K562 (cell line): ENCODE measurements around the gene RBM18. TPM values are rescaled to one million over a fixed set of nuclear protein-coding genes. Genes with fewer than 3 reads are reported as not detected.

Source experiments
- HMGXB4 ChIP-seq: sonication (generic); formaldehyde crosslinking; IDR thresholded peaks from 2 replicates; pipeline ENCODE4 v1.8.1; 2023; ENCODE audit warnings: mild to moderate bottlenecking, missing genetic modification reagents
- HNRNPL ChIP-seq: fragments of 200-400 bp; formaldehyde crosslinking; IDR thresholded peaks from 2 replicates; pipeline ENCODE4 v1.6.1; 2017; ENCODE audit warnings: low read depth, mild to moderate bottlenecking, low read length
- POLR2G ChIP-seq: fragments of 200-400 bp; formaldehyde crosslinking; IDR thresholded peaks from 2 replicates; pipeline ENCODE4 v1.6.1; 2017; ENCODE audit warnings: low read depth, mild to moderate bottlenecking, antibody characterized with exemption, low read length, moderate library complexity
- SIRT6 ChIP-seq: IDR thresholded peaks from one replicate; pipeline ENCODE4 v1.6.1; 2012; ENCODE audit warnings: low read depth, mild to moderate bottlenecking, control low read depth, inconsistent platforms, low read length, moderate library complexity
- SMARCC2 ChIP-seq: fragments of 450-650 bp; IDR thresholded peaks from 2 replicates; pipeline ENCODE4 v1.6.1; 2017; ENCODE audit warnings: antibody characterized with exemption, moderate library complexity, mild to moderate bottlenecking, low read depth
- SNRNP70 ChIP-seq: fragments of 200-400 bp; formaldehyde crosslinking; optimal IDR thresholded peaks from 2 replicates; pipeline ENCODE3; 2017; ENCODE audit warnings: low read depth, low read length
- TCF7 ChIP-seq: sonication (generic); IDR thresholded peaks from 2 replicates; pipeline ENCODE4 v1.6.1; 2016; ENCODE audit warnings: antibody characterized with exemption, borderline replicate concordance
- THAP7 ChIP-seq: fragments of 250-450 bp; sonication (Bioruptor Pico); IDR thresholded peaks from 2 replicates; pipeline ENCODE4 v1.5.0; 2021
- ZNF263 ChIP-seq: sonication (generic); formaldehyde crosslinking; IDR thresholded peaks from 2 replicates; pipeline ENCODE4 v1.8.0; 2022; ENCODE audit warnings: mild to moderate bottlenecking, missing genetic modification reagents, borderline replicate concordance
- ZNF512 ChIP-seq: IDR thresholded peaks from 2 replicates; pipeline ENCODE4 v1.6.1; 2016; ENCODE audit warnings: missing genetic modification characterization, missing compliant biosample characterization
- ZNF551 ChIP-seq: fragments of 250-450 bp; sonication (Bioruptor Pico); IDR thresholded peaks from 2 replicates; pipeline ENCODE4 v1.5.0; 2021; ENCODE audit warnings: mild to moderate bottlenecking, moderate library complexity
- ZNF639 ChIP-seq, 2 experiments: fragments of 200-800 bp in 1 of 2; sonication (Bioruptor generic) in 1 of 2; sonication (generic) in 1 of 2; formaldehyde crosslinking in 1 of 2; IDR thresholded peaks in 1 of 2; conservative IDR thresholded peaks in 1 of 2; 2 replicates each; pipeline versions ENCODE4 v1.5.0 to v1.6.1; 2016 to 2020; ENCODE audit warnings: missing compliant biosample characterization in 1 of 2, missing genetic modification characterization in 1 of 2, missing genetic modification reagents in 1 of 2
- polyA plus RNA-seq, 8 experiments: library from polyadenylated mRNA; depleted of rRNA in 4 of 8; stranded (reverse) in 5 of 8; unstranded in 3 of 8; fragments of >200 nt; fragmentation: Nextera tagmentation in 2 of 8; fragmentation: Illumina TruSeq in 1 of 8; extraction: Ambion mirVana in 2 of 8; extraction: Trizol in 1 of 8; gene quantifications; 2 replicates each; pipeline versions ENCODE4 v1.2.1 to v1.2.3, GENCODE V29; 2011 to 2014; ENCODE audit warnings: inconsistent platforms in 1 of 8, missing spikeins in 1 of 8
- total RNA-seq, 7 experiments: library from RNA; depleted of rRNA in 6 of 7; stranded (reverse); fragments of >200 nt in 6 of 7; fragmentation: Illumina TruSeq in 2 of 7; extraction: Trizol in 2 of 7; gene quantifications; 2 replicates each; pipeline versions ENCODE4 v1.2.1 to v1.2.3, GENCODE V29; 2011 to 2021; ENCODE audit warnings: low replicate concordance in 1 of 7
- TF ChIP-seq, protein P1 (sequence below), 2 experiments: fragments of 450-650 bp; conservative IDR thresholded peaks; 2 replicates each; pipeline ENCODE4 v1.6.1; 2017; ENCODE audit warnings: mild to moderate bottlenecking in 2 of 2, moderate library complexity in 2 of 2
- TF ChIP-seq, protein P2 (sequence below): fragments of 450-650 bp; IDR thresholded peaks from 2 replicates; pipeline ENCODE4 v1.6.1; 2017; ENCODE audit warnings: antibody characterized with exemption, mild to moderate bottlenecking

The RBM18 gene
- total and polyA plus RNA-seq, 9 of the 15 experiments (the other 6 are each of a cell fraction or from before 2014, with no cell fraction given): 7.9 to 86.3 (median 34.0) TPM

DNA sequence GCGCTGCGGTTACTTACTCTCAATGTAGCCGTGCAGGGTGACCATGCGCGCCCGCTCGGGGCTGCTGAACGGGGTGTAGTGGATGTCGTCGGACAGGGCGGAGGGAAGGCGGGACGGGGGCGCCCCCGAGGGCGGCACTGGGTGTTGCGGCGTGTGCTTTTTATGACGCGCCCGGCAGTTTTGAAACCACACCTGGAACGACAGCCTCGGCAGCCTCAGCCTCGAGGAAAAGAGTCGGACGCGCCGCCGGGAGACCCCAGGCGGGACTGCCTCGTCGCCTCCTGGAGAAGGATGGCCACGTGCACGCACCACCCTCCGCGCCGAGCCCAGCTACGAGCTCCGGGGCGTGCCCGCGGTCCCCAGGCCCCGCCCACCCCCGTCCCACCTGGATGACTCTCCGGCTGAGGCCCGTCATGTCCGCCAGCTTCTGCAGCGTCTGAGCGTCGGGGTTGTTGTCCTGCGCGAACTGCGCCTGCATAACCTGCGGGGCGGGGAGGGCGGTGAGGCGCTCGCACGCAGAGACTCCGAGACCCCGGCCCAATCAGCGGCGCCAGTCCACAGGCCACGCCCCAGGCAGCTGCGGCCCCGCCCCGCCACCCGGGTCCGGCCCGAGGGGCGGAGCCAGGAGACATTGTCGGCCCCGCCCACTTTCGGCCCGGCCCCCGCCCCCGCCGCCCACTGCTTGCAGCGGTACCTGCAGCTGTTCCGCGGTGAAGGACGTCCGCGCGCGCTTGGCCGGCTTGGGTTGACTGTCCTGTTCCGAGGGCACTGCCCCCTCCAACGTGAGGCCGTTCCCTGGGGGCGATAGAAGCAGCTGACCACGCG, 50.8 kb downstream of the RBM18 start (continued):
- TF ChIP-seq, protein P1, sequence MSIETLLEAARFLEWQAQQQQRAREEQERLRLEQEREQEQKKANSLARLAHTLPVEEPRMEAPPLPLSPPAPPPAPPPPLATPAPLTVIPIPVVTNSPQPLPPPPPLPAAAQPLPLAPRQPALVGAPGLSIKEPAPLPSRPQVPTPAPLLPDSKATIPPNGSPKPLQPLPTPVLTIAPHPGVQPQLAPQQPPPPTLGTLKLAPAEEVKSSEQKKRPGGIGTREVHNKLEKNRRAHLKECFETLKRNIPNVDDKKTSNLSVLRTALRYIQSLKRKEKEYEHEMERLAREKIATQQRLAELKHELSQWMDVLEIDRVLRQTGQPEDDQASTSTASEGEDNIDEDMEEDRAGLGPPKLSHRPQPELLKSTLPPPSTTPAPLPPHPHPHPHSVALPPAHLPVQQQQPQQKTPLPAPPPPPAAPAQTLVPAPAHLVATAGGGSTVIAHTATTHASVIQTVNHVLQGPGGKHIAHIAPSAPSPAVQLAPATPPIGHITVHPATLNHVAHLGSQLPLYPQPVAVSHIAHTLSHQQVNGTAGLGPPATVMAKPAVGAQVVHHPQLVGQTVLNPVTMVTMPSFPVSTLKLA (conservative IDR thresholded peaks at IDR 0.05): peak; percentile 92 to 94
- TF ChIP-seq ZNF263 (CRISPR knock-in tag) (no peak; the same call in 1 of the 2 replicates), HMGXB4 (CRISPR knock-in tag) (no peak), SIRT6 (no peak), SMARCC2 (no peak), SNRNP70 (no peak), HNRNPL (peak; percentile 52; the same call in 1 of the 2 replicates), ZNF639 (CRISPR knock-in tag; conservative IDR thresholded peaks at IDR 0.05 in 1 of 2, IDR thresholded peaks at IDR 0.05 in 1 of 2) (no peak), ZNF512 (tag) (no peak), ZNF551 (no peak), POLR2G (peak; percentile 84), TCF7 (no peak; the same call in 1 of the 2 replicates), THAP7 (CRISPR knock-in tag) (no peak)
- TF ChIP-seq, protein P2, sequence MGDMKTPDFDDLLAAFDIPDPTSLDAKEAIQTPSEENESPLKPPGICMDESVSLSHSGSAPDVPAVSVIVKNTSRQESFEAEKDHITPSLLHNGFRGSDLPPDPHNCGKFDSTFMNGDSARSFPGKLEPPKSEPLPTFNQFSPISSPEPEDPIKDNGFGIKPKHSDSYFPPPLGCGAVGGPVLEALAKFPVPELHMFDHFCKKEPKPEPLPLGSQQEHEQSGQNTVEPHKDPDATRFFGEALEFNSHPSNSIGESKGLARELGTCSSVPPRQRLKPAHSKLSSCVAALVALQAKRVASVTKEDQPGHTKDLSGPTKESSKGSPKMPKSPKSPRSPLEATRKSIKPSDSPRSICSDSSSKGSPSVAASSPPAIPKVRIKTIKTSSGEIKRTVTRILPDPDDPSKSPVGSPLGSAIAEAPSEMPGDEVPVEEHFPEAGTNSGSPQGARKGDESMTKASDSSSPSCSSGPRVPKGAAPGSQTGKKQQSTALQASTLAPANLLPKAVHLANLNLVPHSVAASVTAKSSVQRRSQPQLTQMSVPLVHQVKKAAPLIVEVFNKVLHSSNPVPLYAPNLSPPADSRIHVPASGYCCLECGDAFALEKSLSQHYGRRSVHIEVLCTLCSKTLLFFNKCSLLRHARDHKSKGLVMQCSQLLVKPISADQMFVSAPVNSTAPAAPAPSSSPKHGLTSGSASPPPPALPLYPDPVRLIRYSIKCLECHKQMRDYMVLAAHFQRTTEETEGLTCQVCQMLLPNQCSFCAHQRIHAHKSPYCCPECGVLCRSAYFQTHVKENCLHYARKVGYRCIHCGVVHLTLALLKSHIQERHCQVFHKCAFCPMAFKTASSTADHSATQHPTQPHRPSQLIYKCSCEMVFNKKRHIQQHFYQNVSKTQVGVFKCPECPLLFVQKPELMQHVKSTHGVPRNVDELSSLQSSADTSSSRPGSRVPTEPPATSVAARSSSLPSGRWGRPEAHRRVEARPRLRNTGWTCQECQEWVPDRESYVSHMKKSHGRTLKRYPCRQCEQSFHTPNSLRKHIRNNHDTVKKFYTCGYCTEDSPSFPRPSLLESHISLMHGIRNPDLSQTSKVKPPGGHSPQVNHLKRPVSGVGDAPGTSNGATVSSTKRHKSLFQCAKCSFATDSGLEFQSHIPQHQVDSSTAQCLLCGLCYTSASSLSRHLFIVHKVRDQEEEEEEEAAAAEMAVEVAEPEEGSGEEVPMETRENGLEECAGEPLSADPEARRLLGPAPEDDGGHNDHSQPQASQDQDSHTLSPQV: peak; percentile 80
